Thymus (tissue), 14 donors: ENCODE results near the gene KLK12. TPM values are rescaled to one million over a fixed set of nuclear protein-coding genes. Genes with fewer than 3 reads are reported as not detected.

ENCODE experiments used
- DNase-seq, 9 donors: peaks; one replicate each; pipeline ENCODE4 v3.0.0-alpha.2; 2013; ENCODE audit warnings: low spot score in 9 of 9, low read depth in 6 of 9, missing footprints in 1 of 9
- H3K27ac ChIP-seq, 2 donors: one replicate each; pipeline ENCODE4 v1.5.1; 2013; ENCODE audit warnings: control low read depth in 1 of 2, low read depth in 1 of 2, low read length in 1 of 2, mild to moderate bottlenecking in 1 of 2, moderate library complexity in 1 of 2
- H3K27me3 ChIP-seq, 2 donors: one replicate each; pipeline ENCODE4 v1.5.1; 2013; ENCODE audit warnings: low read length in 1 of 2; ENCODE audit not compliant: control insufficient read depth in 2 of 2, insufficient read depth in 1 of 2
- H3K36me3 ChIP-seq, 2 donors: one replicate each; pipeline ENCODE4 v1.5.1; 2013; ENCODE audit warnings: low read length in 1 of 2, mild to moderate bottlenecking in 1 of 2, moderate library complexity in 1 of 2; ENCODE audit not compliant: control insufficient read depth in 2 of 2, insufficient read depth in 2 of 2
- H3K4me1 ChIP-seq, 2 donors: one replicate each; pipeline ENCODE4 v1.5.1; 2013; ENCODE audit warnings: low read length in 2 of 2; ENCODE audit not compliant: control insufficient read depth in 2 of 2, insufficient read depth in 2 of 2
- H3K4me3 ChIP-seq, 2 donors: one replicate each; pipeline ENCODE4 v1.5.1; 2013; ENCODE audit warnings: low read length in 2 of 2, control low read depth in 1 of 2, mild to moderate bottlenecking in 1 of 2
- H3K9me3 ChIP-seq, 2 donors: one replicate each; pipeline ENCODE4 v1.5.1; 2013; ENCODE audit warnings: low read length in 1 of 2, mild to moderate bottlenecking in 1 of 2; ENCODE audit not compliant: control insufficient read depth in 2 of 2, insufficient read depth in 1 of 2
- WGBS: extraction: QIAGEN DNeasy Blood & Tissue Kit; methylation state at CpG from one replicate; pipeline ENCODE4 v1.1.7; 2013; 5-methylcytosine and 5-hydroxymethylcytosine counted together
- long read RNA-seq, 10 donors: transcript quantifications; one replicate each; lab custom pipeline, GENCODE V29; 2026
- polyA plus RNA-seq: library from polyadenylated mRNA; stranded (reverse); fragments of 200-250 nt; gene quantifications from one replicate; pipeline ENCODE4 v1.2.3, GENCODE V29; 2013
- total RNA-seq: library from RNA; stranded (reverse); fragments of 120-200 nt; gene quantifications from one replicate; pipeline ENCODE4 v1.2.4, GENCODE V29; 2013
- donor health status: healthy.

The KLK12 gene, protein sequence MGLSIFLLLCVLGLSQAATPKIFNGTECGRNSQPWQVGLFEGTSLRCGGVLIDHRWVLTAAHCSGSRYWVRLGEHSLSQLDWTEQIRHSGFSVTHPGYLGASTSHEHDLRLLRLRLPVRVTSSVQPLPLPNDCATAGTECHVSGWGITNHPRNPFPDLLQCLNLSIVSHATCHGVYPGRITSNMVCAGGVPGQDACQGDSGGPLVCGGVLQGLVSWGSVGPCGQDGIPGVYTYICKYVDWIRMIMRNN
- 0.61 TPM for total RNA-seq
- polyA plus RNA-seq: 3.0 TPM
- long read RNA-seq, donor 1: 0 reads
- long read RNA-seq, donor 2: 0 reads
- long read RNA-seq, donor 3: 0 reads
- long read RNA-seq, donor 4: 0 reads
- long read RNA-seq, donor 5: 0 reads
- long read RNA-seq, donor 6: 0 reads
- long read RNA-seq, donor 7: 0 reads
- long read RNA-seq, donor 8: 0 reads
- long read RNA-seq, donor 9: 0 reads
- long read RNA-seq, donor 10: 0 reads

DNA sequence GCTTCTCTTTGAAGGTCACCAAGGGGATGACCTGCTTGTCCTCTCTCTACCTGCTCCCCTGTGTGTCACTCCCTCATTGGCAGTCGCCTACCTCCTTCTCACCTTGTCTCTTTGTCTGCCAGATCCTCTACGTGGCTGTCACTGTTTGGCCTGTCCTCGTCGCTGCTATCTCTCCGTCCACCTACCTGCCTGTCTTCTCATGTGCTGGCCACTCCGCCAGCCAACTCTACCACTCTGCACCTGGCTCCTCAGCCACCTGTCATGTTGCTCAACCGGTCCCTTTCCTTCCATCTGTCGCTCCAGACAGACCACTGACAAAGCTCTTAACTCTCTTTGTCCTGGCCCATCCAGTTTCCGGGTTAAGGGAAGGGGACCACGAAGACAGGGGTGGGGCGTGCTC is at the start of gene KLK12:
KLK12 (minus strand) TSS at position 299 of the 400 bp plus-strand sequence. CDS start 381 bp downstream, outside the sequence.
- Histone ChIP-seq H3K27me3 (no peaks in the 10 kb centered on the region), H3K4me1 (no peaks in the 10 kb centered on the region), H3K36me3 (no peaks in the 10 kb centered on the region), H3K4me3 (no peak within 1 kb of the TSS), H3K9me3 (no peaks in the 10 kb centered on the region), H3K27ac (no peak within 1 kb of the TSS)
- no peak for DNase-seq
- 55% methylated on average over 11 of the region's 11 CpGs for WGBS

DNA sequence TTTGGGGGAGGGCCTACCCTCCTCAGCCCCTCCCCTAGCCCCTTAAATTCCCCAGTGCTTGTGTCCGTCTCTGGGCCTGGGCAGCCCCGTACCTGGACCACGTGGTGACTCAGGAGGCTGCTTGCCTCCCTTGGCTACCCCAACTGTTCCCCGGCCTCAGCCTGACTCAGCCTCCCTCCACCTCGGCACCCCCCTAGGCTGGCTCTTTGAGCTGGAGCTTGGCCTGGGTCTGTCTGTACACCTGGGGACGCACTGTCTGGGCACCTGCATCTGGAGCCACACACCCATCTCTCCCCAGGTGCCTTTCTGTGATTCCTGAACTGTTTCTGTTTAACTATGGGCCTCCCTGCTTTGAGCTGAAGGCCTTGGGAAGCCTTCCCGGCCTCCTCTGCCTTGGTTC is 49.7 kb upstream of the KLK12 start:
- Histone ChIP-seq H3K36me3 (no peaks in the 10 kb centered on the region), H3K4me1 (no peaks in the 10 kb centered on the region), H3K27me3 (peaks cover 0 to 3% of the 10 kb centered on the region in 2 donors), H3K27ac (no peak overlapping the region), H3K9me3 (no peaks in the 10 kb centered on the region), H3K4me3 (no peak overlapping the region)
- no peak for DNase-seq
- 86% methylated on average over 7 of the region's 7 CpGs for WGBS

DNA sequence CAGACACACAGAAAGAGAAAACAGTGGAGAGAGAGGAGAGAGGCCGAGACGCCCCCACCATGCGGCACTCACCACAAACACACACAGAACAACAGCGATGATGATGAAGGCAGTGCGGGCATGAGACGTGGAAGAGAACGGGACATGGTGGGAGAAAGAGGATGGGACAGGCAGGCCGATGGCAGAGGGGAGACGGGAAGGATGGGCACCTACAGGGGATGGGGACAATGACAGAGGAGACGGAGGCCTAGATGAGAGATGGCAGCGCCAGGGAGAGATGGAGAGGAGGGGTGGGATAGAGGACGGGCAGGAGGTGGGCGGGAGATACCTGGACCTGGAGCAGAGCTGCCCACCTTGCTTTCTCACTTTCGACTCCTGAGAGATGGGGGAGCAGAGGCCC is 49.0 kb upstream of the KLK12 start:
- peaks cover 0 to 3% of the 10 kb centered on the region in 2 donors for H3K27me3 ChIP-seq
- H3K4me1 ChIP-seq: no peaks in the 10 kb centered on the region
- H3K9me3 ChIP-seq: no peaks in the 10 kb centered on the region
- 87% methylated on average over 14 of the region's 14 CpGs for WGBS
- DNase-seq: no peak
- no peak overlapping the region for H3K4me3 ChIP-seq
- H3K36me3 ChIP-seq: no peaks in the 10 kb centered on the region
- no peak overlapping the region for H3K27ac ChIP-seq

DNA sequence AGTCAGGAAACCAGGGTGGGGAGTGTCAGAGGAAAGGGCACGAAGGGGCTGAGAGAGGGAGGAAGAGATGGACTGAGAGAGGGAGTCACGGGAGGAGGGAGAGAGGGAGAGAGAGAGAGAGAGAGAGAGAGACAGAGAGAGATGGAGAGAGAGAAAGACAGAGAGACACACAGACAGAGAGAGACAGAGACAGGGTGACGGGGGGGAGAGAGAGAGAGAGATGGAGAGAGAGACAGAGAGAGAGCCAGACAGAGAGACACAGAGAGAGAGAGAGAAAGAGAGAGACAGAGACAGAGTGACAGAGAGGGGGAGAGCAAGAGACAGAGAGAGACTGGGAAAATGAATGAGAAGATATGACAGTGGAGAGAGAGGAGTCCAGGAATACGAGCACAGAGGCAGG is 48.4 kb upstream of the KLK12 start:
- Histone ChIP-seq H3K4me1 (no peaks in the 10 kb centered on the region), H3K9me3 (no peaks in the 10 kb centered on the region), H3K27me3 (peaks cover 0 to 3% of the 10 kb centered on the region in 2 donors), H3K27ac (no peak overlapping the region), H3K36me3 (no peaks in the 10 kb centered on the region), H3K4me3 (no peak overlapping the region)
- WGBS: 50% methylated on average over 4 of the region's 4 CpGs
- DNase-seq: no peak

DNA sequence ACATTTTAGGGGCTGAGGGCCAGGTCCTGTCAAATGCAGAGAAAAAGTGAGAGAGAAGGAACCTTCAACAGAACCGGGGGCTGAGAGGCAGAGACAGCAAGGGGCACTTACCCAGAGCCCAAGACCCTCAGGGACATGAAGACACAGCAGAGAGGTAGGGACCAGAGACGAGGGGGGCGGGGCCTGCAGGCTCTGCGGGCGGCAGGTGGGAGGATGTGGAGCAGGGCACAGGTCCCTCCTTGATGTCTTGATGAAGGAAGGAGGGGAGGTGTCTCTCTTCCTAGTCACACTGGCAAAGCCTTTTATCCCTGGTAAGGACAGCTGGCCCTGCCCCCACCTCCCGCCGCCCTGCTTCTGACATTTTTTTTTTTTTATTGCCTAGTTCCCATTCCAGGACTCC is 47.8 kb upstream of the KLK12 start, which contains the start of gene KLK14:
KLK14 (minus strand) TSS at position 277 of the 400 bp plus-strand sequence; CDS start at position 4, 273 bp downstream.
- whole genome bisulfite sequencing: 52% methylated on average over 7 of the region's 7 CpGs
- H3K4me3 ChIP-seq: no peak within 1 kb of the TSS
- DNase-seq: no peak

DNA sequence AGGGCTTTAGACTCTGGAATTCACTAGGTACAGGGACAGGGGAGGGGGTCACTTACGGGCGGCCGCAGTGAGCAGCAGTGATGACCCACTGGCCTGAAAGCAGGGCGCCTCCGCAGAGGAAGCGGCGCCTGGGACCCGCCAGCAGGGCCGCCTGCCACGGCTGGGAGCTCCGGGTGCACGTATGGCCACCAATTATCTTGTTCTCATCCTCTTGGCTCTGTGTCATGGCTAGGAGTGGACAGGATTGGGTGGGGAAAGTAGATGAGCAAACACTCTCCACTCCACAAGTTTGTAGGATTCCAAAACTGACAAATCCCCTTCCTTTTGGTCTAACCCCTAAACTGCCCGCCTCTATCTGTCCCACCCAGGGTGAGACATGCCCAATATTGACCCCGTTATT is 46.7 kb upstream of the KLK12 start:
- no peaks in the 10 kb centered on the region for H3K4me1 ChIP-seq
- H3K27me3 ChIP-seq: peaks cover 0 to 3% of the 10 kb centered on the region in 2 donors
- no peak for DNase-seq
- 99% methylated on average over 14 of the region's 14 CpGs for WGBS
- H3K4me3 ChIP-seq: no peak overlapping the region
- H3K36me3 ChIP-seq: no peaks in the 10 kb centered on the region
- H3K27ac ChIP-seq: no peak overlapping the region
- H3K9me3 ChIP-seq: no peaks in the 10 kb centered on the region

More for the DNA sequence above, 47.8 kb upstream of the KLK12 start, which contains the start of gene KLK14:
- no peaks in the 10 kb centered on the region for H3K4me1 ChIP-seq
- H3K9me3 ChIP-seq: no peaks in the 10 kb centered on the region
- no peaks in the 10 kb centered on the region for H3K36me3 ChIP-seq
- H3K27me3 ChIP-seq: peaks cover 0 to 3% of the 10 kb centered on the region in 2 donors
- no peak within 1 kb of the TSS for H3K27ac ChIP-seq

DNA sequence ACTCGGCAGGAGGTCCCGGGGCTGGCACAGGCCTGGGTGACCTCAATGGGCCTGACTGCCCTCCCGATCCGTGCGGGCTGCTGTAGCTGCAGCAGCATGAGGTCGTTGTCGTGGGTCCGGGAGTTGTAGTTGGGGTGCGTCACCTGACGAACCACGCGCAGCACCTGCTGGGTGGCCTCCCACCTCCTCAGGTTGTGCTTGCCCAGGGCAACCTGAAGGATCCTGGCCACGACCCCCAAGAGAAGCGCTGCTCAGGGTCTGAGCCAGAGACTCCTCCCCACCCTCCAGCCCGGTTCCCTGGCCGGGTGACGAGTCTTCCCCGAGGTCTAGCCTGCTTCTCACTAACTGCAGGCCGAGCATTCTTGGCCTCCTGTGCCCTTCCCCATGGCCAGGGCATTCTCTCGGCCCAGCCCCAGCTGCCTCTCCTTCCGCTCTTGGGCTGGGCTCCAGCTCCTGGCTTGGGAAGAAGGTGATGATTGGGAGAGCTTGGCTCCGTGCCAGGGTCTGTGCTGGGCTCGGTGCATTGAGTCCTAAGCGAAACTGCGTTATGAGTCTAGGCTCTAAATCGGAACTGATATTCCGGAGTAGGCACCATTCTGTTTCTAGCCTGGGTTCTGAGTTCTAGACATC is 44.8 kb upstream of the KLK12 start:
- Histone ChIP-seq H3K27ac (no peak overlapping the region), H3K36me3 (no peaks in the 10 kb centered on the region), H3K27me3 (peaks cover 0 to 3% of the 10 kb centered on the region in 2 donors), H3K4me3 (no peak overlapping the region), H3K9me3 (no peaks in the 10 kb centered on the region), H3K4me1 (no peaks in the 10 kb centered on the region)
- no peak for DNase-seq
- WGBS: 94% methylated on average over 27 of the region's 27 CpGs

DNA sequence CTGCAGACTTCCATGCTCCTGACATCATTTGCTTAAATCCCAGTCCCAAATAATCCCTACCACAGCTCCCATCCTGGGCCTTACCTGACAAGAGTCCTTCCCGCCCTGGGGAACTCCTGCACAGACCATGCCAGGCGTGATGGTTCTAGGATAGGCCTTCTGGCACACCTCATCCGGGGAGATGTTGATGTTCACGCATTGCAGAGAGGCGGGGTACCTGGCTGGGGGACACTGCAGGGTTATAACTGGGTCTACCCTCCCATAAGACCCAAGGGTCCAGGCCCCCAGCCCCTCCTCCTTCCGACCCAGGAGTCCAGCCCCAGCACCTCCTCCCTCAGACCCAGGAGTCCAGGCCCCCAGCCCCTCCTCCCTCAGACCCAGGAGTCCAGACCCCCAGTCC is 43.9 kb upstream of the KLK12 start:
- H3K36me3 ChIP-seq: no peaks in the 10 kb centered on the region
- no peak overlapping the region for H3K4me3 ChIP-seq
- peaks cover 0 to 2% of the 10 kb centered on the region in 2 donors for H3K27me3 ChIP-seq
- no peak for DNase-seq
- 96% methylated on average over 6 of the region's 6 CpGs for WGBS
- no peaks in the 10 kb centered on the region for H3K4me1 ChIP-seq
- no peaks in the 10 kb centered on the region for H3K9me3 ChIP-seq
- no peak overlapping the region for H3K27ac ChIP-seq

DNA sequence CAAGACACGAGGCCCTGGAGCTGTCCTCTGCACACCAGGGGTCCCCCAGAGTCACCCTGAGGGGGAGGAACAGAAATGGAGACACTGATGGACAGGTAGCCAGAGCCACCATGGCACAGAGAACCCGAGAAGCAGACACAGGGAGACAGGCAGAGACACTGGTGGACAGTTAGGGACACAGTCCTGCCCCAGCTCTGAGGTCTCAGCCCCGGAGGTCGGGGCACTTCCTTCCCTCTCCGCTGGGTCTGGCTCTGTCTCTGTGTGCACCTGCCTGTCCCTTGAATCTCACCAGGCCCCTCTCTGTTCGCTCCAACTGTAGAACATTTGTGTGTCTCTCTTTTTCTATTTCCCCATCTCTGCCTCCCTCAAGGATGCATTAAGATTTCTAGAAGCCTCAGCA is 43.3 kb upstream of the KLK12 start:
- DNase-seq: no peak
- H3K4me3 ChIP-seq: no peak overlapping the region
- no peaks in the 10 kb centered on the region for H3K36me3 ChIP-seq
- H3K9me3 ChIP-seq: no peaks in the 10 kb centered on the region
- no peaks in the 10 kb centered on the region for H3K4me1 ChIP-seq
- WGBS: 72% methylated on average over 6 of the region's 6 CpGs
- H3K27ac ChIP-seq: no peak overlapping the region
- H3K27me3 ChIP-seq: no peaks in the 10 kb centered on the region
